SK-N-SH treated with all-trans-retinoic acid at 6 μM for 48 hours (cell line): ENCODE data around the gene CDC14B.

Source experiments
- ARNTL ChIP-seq: fragments of 450-650 bp; formaldehyde crosslinking; IDR thresholded peaks from 2 replicates; pipeline ENCODE4 v1.5.0; 2020; ENCODE audit warnings: low read depth, mild to moderate bottlenecking, moderate library complexity, borderline replicate concordance
- BACH2 ChIP-seq: fragments of 250-450 bp; sonication (Bioruptor Pico); IDR thresholded peaks from 2 replicates; pipeline ENCODE4 v1.9.0; 2021; ENCODE audit warnings: mild to moderate bottlenecking, borderline replicate concordance
- CREB5 ChIP-seq: fragments of 250-450 bp; sonication (Bioruptor Pico); IDR thresholded peaks from 2 replicates; pipeline ENCODE4 v1.5.1; 2020; ENCODE audit warnings: low read depth, mild to moderate bottlenecking, moderate library complexity
- GLIS3 ChIP-seq: fragments of 250-450 bp; sonication (Bioruptor Pico); IDR thresholded peaks from 2 replicates; pipeline ENCODE4 v1.5.0; 2020; ENCODE audit warnings: mild to moderate bottlenecking, moderate library complexity
- ISL1 ChIP-seq: fragments of 250-450 bp; sonication (Bioruptor Pico); IDR thresholded peaks from 2 replicates; pipeline ENCODE4 v2.1.2; 2022; ENCODE audit warnings: mild to moderate bottlenecking, moderate library complexity
- PPARA ChIP-seq: fragments of 250-450 bp; sonication (Bioruptor Pico); IDR thresholded peaks from 2 replicates; pipeline ENCODE4 v1.5.0; 2020; ENCODE audit warnings: mild to moderate bottlenecking, borderline replicate concordance
- RARB ChIP-seq: fragments of 250-450 bp; sonication (Bioruptor Pico); IDR thresholded peaks from 2 replicates; pipeline ENCODE4 v1.8.0; 2021; ENCODE audit warnings: mild to moderate bottlenecking, moderate library complexity
- TOX ChIP-seq: fragments of 250-450 bp; sonication (Bioruptor Pico); IDR thresholded peaks from 2 replicates; pipeline ENCODE4 v1.8.0; 2021; ENCODE audit warnings: mild to moderate bottlenecking, moderate library complexity, borderline replicate concordance
- ZC3H10 ChIP-seq: fragments of 250-450 bp; sonication (Bioruptor Pico); IDR thresholded peaks from 2 replicates; pipeline ENCODE4 v1.5.1; 2021; ENCODE audit warnings: mild to moderate bottlenecking, moderate library complexity
- ZFP3 ChIP-seq: fragments of 250-450 bp; sonication (Bioruptor Pico); IDR thresholded peaks from 2 replicates; pipeline ENCODE4 v1.5.0; 2020; ENCODE audit warnings: mild to moderate bottlenecking, moderate library complexity
- ZFP30 ChIP-seq: fragments of 450-650 bp; formaldehyde crosslinking; IDR thresholded peaks from 2 replicates; pipeline ENCODE4 v1.5.0; 2022; ENCODE audit warnings: mild to moderate bottlenecking, moderate library complexity
- ZNF70 ChIP-seq: fragments of 450-650 bp; formaldehyde crosslinking; IDR thresholded peaks from 2 replicates; pipeline ENCODE4 v1.5.0; 2020; ENCODE audit warnings: mild to moderate bottlenecking, moderate library complexity
- TF ChIP-seq, protein P1 (sequence below): fragments of 250-450 bp; sonication (Bioruptor Pico); IDR thresholded peaks from 2 replicates; pipeline ENCODE4 v1.8.0; 2021; ENCODE audit warnings: low read depth, mild to moderate bottlenecking, moderate library complexity, borderline replicate concordance
- TF ChIP-seq, protein P2 (sequence below): fragments of 250-450 bp; sonication (Bioruptor Pico); IDR thresholded peaks from 2 replicates; pipeline ENCODE4 v1.8.0; 2020; ENCODE audit warnings: mild to moderate bottlenecking, moderate library complexity, borderline replicate concordance

DNA sequence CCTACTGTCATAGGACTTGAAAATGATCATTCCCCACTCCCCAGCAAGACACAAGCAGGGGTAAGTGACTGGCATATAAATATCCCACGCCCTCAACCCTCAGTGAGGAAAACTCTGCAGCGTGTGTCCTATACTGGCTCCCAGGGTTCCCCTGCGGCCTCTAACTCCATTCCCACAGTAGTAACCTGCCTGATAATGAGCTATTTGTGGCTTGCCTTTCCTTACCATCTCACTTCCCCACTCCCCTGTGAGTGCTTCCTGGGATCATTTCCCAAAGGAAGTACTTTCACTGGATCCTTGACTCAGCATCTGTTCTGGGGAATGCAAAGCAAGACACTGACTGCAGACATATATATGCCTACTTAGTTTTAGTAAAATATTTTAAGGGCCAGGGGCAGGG, 14.3 kb downstream of the CDC14B start:
- no peak for TF ChIP-seq ARNTL (CRISPR knock-in tag)
- no peak for TF ChIP-seq BACH2 (CRISPR knock-in tag)
- TF ChIP-seq ZFP30 (CRISPR knock-in tag), result no peak
- no peak for TF ChIP-seq RARB (CRISPR knock-in tag)
- TF ChIP-seq ISL1 (CRISPR knock-in tag), result no peak
- no peak for TF ChIP-seq PPARA (CRISPR knock-in tag)
- no peak for TF ChIP-seq ZFP3
- TF ChIP-seq, protein P1, sequence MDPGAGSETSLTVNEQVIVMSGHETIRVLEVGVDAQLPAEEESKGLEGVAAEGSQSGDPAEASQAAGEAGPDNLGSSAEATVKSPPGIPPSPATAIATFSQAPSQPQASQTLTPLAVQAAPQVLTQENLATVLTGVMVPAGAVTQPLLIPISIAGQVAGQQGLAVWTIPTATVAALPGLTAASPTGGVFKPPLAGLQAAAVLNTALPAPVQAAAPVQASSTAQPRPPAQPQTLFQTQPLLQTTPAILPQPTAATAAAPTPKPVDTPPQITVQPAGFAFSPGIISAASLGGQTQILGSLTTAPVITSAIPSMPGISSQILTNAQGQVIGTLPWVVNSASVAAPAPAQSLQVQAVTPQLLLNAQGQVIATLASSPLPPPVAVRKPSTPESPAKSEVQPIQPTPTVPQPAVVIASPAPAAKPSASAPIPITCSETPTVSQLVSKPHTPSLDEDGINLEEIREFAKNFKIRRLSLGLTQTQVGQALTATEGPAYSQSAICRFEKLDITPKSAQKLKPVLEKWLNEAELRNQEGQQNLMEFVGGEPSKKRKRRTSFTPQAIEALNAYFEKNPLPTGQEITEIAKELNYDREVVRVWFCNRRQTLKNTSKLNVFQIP (CRISPR knock-in tag), result no peak
- TF ChIP-seq, protein P2, sequence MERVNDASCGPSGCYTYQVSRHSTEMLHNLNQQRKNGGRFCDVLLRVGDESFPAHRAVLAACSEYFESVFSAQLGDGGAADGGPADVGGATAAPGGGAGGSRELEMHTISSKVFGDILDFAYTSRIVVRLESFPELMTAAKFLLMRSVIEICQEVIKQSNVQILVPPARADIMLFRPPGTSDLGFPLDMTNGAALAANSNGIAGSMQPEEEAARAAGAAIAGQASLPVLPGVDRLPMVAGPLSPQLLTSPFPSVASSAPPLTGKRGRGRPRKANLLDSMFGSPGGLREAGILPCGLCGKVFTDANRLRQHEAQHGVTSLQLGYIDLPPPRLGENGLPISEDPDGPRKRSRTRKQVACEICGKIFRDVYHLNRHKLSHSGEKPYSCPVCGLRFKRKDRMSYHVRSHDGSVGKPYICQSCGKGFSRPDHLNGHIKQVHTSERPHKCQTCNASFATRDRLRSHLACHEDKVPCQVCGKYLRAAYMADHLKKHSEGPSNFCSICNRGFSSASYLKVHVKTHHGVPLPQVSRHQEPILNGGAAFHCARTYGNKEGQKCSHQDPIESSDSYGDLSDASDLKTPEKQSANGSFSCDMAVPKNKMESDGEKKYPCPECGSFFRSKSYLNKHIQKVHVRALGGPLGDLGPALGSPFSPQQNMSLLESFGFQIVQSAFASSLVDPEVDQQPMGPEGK (CRISPR knock-in tag), result no peak
- no peak for TF ChIP-seq ZNF70 (CRISPR knock-in tag)
- TF ChIP-seq ZC3H10 (CRISPR knock-in tag), result no peak
- no peak for TF ChIP-seq TOX (CRISPR knock-in tag)
- no peak for TF ChIP-seq CREB5 (CRISPR knock-in tag)
- no peak for TF ChIP-seq GLIS3 (CRISPR knock-in tag)
